ENCODE data around the gene ZNRF1.

The ZNRF1 gene

DNA sequence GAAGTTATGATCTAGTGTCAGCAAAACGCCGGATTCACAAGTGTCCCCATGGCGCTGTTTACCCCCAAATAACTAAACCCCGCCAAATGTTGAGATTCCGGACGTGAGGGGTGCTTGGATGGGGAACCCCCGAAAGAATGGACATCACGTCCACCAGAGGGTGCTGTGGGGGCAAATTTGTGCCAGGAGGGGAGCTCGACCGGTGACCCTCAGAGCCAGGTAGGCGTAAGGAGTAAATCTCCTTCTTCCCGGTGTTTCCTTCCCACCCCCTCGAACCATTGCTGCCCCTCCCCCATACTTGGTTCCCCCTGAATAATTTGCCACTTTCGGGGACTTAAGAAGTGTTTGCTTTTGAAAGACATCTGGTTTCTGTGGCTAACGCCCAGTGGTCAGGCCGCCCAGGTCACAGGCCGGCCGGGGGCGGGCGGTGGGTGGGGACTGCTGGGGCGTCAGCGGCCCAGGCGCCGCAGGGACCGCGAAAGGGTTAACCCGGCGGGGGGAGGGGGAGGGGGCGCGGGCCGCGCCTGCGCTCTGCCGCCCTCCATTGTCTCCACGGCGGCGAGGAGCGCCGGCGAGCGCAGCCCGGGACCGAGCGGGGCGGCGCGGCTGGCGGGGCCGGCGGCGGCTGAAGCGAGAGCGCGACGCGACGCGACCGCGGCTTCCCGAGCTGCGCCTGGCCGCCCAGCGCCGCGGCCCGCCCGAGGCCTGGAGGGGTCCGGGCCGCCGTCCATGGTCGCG is at the start of gene ZNRF1:
ZNRF1 (plus strand) TSS at position 544 of the 738 bp plus-strand sequence. CDS start 648 bp downstream, outside the sequence.
- TF ChIP-seq, protein P1, sequence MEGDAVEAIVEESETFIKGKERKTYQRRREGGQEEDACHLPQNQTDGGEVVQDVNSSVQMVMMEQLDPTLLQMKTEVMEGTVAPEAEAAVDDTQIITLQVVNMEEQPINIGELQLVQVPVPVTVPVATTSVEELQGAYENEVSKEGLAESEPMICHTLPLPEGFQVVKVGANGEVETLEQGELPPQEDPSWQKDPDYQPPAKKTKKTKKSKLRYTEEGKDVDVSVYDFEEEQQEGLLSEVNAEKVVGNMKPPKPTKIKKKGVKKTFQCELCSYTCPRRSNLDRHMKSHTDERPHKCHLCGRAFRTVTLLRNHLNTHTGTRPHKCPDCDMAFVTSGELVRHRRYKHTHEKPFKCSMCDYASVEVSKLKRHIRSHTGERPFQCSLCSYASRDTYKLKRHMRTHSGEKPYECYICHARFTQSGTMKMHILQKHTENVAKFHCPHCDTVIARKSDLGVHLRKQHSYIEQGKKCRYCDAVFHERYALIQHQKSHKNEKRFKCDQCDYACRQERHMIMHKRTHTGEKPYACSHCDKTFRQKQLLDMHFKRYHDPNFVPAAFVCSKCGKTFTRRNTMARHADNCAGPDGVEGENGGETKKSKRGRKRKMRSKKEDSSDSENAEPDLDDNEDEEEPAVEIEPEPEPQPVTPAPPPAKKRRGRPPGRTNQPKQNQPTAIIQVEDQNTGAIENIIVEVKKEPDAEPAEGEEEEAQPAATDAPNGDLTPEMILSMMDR (IDR thresholded peaks at IDR 0.05) = peak; percentile 60
- peaks cover 40% of the 10 kb centered on the region for H3K27me3 ChIP-seq
- H3K4me1 ChIP-seq (ENCODE audit: control insufficient read depth in 1 of 2, insufficient read depth in 1 of 2, low read depth in 1 of 2, low read length in 1 of 2) = peaks cover 33 to 36% of the 10 kb centered on the region in 2 experiments
- no peaks in the 10 kb centered on the region for H3K36me3 ChIP-seq
- peak within 1 kb of the TSS; percentile 64 to 82 for H3K4me3 ChIP-seq (ENCODE audit: low read depth in 1 of 2, low read length in 1 of 2)
- peak within 1 kb of the TSS; percentile 81 for H3K27ac ChIP-seq
- no peaks in the 10 kb centered on the region for H3K9me3 ChIP-seq

DNA sequence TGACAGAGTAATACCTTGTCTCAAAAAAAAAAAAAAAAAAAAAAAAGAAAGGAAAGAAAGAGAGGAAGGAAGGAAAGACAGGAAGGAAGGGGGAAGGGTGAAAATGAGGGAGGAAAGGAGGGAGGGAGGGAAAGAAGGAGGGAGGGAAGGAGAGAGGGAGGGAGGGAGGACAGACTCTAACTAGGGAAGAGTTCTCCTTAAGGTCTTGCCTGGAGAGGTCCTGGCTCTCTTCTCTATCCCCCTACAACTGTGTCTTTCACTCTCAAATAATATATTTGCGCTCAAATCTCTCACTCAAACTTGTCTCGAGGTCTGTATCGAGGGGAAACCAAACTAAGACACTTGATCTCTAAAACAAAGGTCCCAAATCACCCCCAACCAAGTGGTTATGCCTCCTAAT is 49.5 kb upstream of the ZNRF1 start:
- Histone ChIP-seq H3K27ac (no peak overlapping the region), H3K9me3 (no peaks in the 10 kb centered on the region), H3K4me3 (ENCODE audit: low read depth in 1 of 2, low read length in 1 of 2) (no peak overlapping the region), H3K4me1 (ENCODE audit: control insufficient read depth in 1 of 2, insufficient read depth in 1 of 2, low read depth in 1 of 2, low read length in 1 of 2) (no peaks in the 10 kb centered on the region), H3K27me3 (no peaks in the 10 kb centered on the region), H3K36me3 (peaks cover 35% of the 10 kb centered on the region)
- TF ChIP-seq, protein P1 (IDR thresholded peaks at IDR 0.05) = no peak

DNA sequence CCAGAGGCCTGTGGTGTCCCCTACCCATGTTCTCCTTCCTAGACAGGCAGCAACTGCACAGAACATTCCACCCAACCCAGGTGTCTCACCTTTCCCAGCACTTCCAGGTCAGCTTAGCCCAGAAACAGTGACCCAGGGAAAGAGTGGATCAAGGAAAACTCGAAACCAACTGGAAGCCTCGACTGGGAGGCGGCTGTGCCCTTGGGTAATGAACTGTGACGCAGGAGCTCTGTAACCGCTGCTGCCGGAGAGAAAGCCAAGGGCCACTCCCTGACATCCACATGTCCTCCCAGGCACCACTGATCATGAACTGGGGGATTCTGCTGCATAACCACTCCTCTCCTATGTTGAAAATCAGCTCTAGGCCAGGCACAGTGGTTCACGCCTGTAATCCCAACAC is 48.3 kb upstream of the ZNRF1 start:
- TF ChIP-seq, protein P1 (IDR thresholded peaks at IDR 0.05) = no peak
- Histone ChIP-seq H3K4me3 (ENCODE audit: low read depth in 1 of 2, low read length in 1 of 2) (no peak overlapping the region), H3K27me3 (no peaks in the 10 kb centered on the region), H3K4me1 (ENCODE audit: control insufficient read depth in 1 of 2, insufficient read depth in 1 of 2, low read depth in 1 of 2, low read length in 1 of 2) (no peaks in the 10 kb centered on the region), H3K27ac (no peak overlapping the region), H3K36me3 (peaks cover 45% of the 10 kb centered on the region), H3K9me3 (no peaks in the 10 kb centered on the region)

DNA sequence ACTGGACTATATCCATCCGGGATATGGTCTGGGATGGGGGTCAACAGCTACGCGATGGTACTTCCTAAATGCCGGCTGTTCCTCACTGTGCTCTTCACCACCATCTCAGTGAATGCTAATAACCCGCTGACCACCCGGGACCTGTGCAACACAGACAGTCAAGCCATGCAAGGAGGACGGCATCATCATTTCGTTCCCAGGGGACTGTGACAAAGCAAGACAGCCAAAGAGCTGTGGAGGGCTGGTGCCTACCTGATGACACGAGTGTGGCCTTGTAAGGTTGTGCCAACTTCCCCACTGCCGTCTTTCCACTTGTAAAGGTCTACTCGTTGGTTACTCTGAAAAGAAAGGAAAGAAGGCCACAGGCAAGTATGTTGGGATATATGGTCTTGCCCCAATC is 47.6 kb upstream of the ZNRF1 start:
- H3K4me1 ChIP-seq (ENCODE audit: control insufficient read depth in 1 of 2, insufficient read depth in 1 of 2, low read depth in 1 of 2, low read length in 1 of 2) = no peaks in the 10 kb centered on the region
- no peaks in the 10 kb centered on the region for H3K9me3 ChIP-seq
- no peak overlapping the region for H3K27ac ChIP-seq
- TF ChIP-seq, protein P1 (IDR thresholded peaks at IDR 0.05) = no peak
- no peaks in the 10 kb centered on the region for H3K27me3 ChIP-seq
- peaks cover 48% of the 10 kb centered on the region for H3K36me3 ChIP-seq
- H3K4me3 ChIP-seq (ENCODE audit: low read depth in 1 of 2, low read length in 1 of 2) = no peak overlapping the region

DNA sequence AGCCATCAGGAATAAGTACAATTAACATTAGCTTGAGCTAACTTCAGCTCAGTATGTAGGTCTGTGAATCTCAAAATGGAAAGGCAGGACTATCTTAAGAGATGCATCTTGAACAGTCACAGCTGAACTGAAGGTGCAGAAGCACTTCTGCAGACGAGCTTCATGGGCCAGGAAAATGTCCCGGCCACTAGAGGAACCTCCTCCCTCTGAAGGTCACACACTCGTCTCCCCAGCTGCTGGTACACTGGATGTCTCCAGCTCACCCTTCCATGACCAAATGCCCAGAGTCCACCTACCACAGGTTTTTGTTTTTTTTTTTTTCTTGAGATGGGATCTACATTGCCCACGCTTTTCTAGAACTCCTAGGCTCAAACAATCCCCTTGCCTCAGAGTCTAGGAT is 47.1 kb upstream of the ZNRF1 start:
- TF ChIP-seq, protein P1 (IDR thresholded peaks at IDR 0.05) = no peak
- Histone ChIP-seq H3K4me1 (ENCODE audit: control insufficient read depth in 1 of 2, insufficient read depth in 1 of 2, low read depth in 1 of 2, low read length in 1 of 2) (no peaks in the 10 kb centered on the region), H3K36me3 (peaks cover 50% of the 10 kb centered on the region), H3K27me3 (no peaks in the 10 kb centered on the region), H3K9me3 (no peaks in the 10 kb centered on the region), H3K27ac (no peak overlapping the region), H3K4me3 (ENCODE audit: low read depth in 1 of 2, low read length in 1 of 2) (no peak overlapping the region)
